Fibroblast of skin of back (primary cell): ENCODE measurements around the gene PFDN5. TPM values are rescaled to one million over a fixed set of nuclear protein-coding genes. Genes with fewer than 3 reads are reported as not detected.

Experiments
- DNase-seq: peaks from one replicate; pipeline ENCODE4 v3.0.0-alpha.2; 2013
- polyA plus RNA-seq, 2 experiments: library from polyadenylated mRNA; unstranded; fragments of 120-200 nt; gene quantifications; one replicate each; pipeline ENCODE4 v1.2.1, GENCODE V29; 2013; ENCODE audit not compliant: insufficient read length in 2 of 2

PFDN5 gene
- 309 TPM for polyA plus RNA-seq (2013, experiment 1 of 2; ENCODE audit: insufficient read length)
- 326 TPM for polyA plus RNA-seq (2013, experiment 2 of 2; ENCODE audit: insufficient read length)

DNA sequence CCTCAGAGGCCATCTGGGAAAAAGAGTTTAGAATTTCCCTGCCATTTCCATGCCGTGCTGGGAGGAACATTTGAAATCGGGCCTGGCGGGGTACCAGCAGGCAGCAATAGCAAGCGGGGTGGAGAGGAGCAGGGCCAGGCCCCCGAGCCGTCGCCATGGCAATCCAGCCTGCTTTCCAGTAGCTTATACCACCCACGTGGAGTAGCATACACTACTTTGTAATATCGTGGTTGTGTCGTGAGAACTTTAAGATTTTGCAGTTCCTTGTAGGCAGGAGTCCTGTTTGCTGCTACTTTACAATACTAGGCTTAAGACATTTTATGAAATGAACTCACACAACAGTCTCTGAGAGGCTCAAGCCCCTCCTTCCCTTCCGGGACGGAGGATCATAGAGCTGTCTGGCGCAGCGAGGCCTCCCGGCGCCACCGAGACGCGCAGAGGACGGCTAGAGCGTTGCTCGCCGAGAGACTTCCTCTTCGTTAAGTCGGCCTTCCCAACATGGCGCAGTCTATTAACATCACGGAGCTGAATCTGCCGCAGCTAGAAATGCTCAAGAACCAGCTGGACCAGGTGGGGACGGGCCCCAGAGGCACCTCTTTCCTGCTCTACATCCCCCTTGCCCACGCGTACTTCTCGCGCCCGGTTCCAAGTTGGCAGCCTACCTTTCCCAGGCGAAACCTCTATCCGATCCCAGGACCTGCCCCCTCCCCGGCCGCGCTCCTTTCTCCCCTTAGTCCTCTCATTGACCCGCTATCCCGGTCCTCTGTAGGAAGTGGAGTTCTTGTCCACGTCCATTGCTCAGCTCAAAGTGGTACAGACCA is at the start of gene PFDN5:
Gene PFDN5 (plus strand): TSS at position 473 of the 821 bp plus-strand sequence. CDS start 26 bp downstream, at position 499.
- DNase-seq = peak; percentile 89

DNA sequence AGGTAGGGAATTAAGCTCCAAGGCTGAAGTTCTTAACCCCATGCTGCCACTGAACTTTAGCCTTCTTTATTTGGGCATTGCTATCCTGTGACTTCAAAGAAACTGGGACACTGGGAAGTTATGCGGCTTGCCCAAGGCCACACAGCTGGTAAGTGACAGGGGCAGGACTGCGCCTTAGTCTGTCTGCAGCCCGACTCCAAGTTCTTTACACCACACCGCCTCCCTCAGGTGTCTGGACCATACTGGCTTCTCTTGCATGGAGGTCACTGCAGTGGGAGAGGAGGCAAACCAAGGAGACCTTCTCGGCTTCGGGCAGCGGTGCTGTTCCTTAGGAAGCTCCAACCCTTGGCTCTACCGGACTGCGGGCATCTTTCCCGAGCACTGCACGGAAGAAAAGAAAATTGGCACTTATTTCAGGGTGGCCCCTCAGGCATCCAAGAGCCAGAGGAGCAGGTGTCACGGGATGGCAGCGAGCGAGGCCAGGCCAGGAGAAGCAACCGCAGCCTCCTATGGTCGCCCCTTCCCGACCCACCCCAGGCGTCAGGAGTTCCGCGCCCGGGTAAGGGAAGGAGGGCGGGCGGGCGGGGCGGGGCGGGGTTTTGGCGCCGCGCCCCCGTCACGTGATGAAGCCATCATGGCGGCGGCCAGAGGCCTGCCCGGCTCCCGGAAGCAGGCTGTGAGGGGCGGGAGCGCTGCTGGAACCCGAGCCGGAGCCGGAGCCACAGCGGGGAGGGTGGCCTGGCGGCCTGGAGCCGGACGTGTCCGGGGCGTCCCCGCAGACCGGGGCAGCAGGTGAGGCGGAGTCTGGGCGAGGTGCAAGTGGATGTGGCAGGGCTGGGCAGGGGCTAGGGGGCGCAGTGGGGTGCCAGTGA is 43.6 kb upstream of the PFDN5 start:
- DNase-seq = peak; percentile 76

DNA sequence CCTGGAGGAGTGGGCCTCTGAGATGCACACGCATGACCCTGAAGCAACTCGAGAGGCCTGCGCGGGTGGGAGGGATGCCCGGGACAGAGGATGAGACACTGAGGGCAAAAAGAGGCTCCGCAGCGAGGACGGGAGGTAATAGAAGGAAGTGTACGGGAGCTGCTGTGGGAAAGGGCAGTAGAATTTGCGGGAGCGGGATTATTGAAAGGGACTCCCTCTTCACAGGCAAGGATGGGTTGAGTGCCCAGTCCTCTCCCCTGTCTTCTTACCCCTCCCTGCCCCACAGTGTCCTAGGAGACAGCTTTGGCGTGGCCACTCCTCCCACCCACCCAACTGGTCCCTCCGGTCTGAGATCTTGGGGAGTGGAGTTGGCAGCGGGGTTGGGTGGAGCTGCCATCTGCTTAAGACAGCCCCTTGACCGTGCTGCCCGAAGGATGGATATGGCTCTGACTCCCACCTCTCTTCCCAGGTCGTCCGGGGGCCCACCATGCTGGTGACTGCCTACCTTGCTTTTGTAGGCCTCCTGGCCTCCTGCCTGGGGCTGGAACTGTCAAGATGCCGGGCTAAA is 42.9 kb upstream of the PFDN5 start:
- no peak for DNase-seq

DNA sequence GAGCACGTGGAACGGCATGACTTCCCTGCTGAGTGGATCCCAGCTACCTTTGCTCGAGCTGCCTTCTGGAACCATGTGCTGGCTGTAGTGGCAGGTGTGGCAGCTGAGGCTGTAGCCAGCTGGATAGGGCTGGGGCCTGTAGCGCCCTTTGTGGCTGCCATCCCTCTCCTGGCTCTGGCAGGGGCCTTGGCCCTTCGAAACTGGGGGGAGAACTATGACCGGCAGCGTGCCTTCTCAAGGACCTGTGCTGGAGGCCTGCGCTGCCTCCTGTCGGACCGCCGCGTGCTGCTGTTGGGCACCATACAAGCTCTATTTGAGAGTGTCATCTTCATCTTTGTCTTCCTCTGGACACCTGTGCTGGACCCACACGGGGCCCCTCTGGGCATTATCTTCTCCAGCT is 42.0 kb upstream of the PFDN5 start:
- no peak for DNase-seq

DNA sequence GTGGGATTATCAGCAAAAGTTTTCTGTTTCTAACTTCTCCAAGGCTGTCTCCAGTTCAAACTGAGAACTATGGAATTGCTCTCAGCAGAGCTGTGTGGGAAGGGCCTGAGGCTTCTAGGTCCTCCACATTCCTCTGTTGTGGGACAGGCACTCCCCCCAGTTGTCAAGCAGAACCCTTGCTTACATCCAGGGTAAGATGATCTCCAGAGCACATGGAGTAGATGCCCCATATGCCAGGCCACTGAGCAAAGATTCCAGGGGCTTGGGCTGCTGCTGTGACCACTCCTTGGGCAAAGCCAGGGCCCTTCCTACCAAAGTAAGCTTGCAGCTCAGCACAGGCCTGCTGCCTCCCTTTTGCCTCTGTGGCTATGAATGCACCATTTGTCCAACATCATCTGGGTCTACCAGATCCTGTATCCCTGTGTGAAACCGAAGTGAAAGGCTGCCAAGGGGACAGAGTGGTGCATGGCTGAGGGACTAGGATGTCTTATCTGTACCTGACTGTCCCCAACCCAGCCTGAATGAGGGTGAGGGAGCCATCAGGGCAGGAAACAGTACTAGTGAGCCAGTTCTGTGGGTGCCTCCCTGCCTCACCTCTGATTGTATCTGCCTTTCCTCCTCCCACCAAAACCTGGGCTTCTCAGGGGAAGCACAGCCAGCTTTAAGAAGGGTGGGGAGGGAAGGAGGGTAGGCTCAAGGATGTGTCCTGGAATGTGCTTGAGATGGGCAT is 40.4 kb upstream of the PFDN5 start:
- no peak for DNase-seq

DNA sequence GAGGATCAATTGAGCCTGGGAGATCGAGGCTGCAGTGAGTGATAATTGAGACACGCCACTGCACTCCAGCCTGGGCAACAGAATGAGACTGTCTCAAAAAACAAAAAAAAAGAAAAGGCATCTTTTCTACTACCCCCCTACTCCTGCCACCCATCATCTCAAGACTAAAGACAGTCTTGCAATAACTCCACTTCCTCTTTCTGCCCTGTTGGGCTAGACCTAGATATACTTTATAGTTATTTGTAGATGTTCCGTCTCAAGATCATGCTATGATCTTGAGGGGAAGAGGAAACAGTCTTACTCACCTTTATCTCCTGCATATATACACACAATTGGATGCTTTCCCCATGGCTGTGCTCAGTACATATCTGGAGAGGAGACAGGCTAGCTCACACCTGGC is 39.3 kb upstream of the PFDN5 start:
- DNase-seq = no peak

DNA sequence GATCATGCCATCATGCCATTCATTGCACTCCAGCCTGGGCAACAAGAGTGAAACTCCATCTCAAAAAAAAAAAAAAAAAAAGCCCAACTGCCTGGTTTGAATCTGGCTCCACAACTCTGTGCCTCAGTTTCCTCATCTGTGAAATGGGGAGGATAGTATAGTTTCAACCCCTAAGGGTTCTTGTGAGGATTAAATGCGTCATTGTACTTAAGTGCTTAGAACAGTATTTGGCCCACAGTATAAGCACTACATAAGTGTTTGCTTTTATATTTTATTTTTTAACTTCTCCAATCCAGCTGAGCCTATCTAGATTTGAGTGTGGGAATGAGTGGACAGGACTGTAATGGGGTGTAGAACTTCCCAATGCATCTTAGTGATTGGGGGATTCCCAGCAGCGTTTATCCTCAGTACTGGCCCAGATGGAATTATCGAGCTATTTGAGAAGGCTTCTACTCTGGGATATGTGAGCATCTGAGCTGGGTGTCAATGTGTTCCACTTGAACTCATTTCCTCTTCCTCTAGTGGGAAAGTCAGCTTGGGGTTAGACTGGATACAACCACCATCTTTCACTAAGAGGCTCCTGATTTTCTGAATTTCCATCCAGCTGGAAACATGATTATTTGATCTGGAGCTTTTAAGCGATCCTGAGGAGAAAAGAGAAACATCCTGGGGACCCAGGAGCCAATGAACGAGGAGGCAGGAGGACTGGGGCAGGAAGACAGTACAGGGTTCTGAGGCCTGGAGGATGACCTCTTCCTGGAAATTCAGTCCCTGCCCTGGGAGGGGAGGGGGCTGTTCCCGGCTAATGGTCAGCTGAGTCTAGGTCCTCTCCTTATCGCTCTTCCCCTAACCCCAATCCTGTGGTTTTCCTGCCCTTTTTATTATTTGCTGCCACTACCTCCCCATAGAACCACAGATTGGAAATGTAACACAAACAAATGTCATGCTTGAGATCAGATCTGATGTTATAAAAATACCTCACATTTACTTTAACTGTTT is 36.5 kb upstream of the PFDN5 start:
- DNase-seq = no peak

DNA sequence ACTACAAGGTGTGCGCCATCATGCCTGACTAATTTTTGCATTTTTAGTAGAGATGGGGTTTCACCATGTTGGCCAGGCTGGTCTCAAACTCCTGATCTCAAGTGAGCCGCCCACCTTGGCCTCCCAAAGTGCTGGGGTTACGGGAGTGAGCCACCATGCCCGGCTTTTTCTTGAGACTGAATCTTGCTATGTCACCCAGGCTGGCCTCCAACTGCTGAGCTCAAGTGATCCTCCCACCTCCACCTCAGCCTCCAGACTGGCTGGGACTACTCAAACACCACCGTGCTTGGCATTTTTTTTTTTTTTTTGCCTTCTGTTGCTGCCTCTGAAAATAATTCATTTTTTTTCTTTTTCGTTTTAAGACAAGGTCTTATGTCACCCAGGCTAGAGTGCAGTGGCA is 35.5 kb upstream of the PFDN5 start:
- DNase-seq = no peak

DNA sequence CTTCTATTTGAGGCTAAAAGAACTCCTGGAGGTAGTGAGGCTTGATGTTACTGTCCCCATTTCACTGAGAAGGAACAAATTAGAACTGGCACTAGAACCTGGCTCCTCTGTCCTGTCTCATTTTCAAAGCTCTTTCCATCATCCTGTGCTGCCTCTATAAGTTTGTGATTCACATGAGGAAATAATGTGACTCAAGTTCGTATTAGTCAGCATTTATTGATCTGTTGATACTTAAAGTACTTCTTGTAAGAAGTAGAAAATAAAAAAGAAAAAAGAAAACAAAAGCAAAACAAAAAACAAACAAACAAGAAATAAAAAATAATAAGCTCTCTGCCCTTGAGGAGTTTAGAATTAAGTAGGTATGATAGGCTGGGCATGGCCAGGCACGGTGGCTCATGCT is 29.6 kb upstream of the PFDN5 start:
- no peak for DNase-seq

DNA sequence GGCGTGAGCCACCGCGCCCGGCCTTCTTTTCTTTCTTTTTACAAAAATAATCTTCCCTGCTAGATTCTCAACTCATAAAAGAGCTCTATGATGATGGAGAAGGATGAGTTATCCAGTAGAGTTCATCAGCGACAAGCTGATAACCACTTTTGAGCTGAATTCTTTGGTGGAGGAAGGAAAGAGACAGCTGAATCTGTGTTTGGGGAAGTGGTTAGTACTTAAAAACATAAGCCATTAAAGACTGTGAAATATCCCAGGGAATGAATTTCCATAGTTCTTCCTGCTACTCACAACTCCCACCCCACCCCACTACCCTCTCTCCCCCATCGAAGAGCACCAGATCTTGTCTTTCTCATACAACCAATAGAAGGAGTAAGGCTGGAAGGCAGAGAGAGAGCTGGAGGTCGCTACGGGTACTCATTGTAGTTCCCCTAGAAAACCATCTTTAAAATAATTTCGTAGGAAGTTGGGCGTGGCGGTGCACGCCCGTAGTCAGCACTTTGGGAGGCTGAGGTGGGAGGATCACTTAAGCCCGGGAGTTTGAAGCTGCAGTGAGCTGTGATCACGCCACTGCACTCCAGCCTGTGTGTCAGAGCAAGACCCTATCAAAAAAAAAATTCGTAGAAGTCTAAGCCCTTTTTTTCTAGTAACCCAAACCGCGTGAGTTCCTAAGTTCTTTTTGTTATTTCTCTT is 27.9 kb upstream of the PFDN5 start:
- DNase-seq = no peak

DNA sequence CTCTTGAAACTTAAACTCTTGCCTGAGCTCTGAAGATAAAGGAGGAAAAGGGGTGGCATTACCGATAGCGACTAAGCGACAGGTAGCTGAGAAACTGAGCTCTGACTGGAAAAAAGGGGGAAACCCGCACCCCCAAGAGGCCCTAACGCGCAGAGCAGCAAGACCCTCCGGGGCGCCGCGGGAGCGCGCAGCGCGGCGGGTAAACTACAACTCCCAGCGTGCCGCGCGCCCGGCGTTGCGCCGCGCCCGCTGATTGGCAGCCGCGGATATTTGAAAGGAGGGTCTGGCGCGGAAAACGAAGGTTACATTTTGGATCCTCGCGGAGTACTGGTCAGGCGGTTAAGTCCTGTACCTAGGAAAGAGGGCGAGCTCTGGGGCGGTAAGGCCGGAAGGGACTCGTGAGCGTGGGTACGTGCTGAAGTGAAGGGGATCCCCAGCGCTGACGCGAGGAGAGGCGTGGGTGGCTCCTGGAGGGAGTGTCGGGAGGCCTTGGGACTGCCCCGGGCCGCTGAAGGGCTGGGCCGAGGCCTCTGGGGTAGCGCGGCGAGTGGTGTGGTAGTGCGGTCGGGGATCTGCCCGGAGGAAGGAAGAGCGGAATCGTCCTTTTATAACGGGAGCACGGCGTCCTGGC is 27.2 kb upstream of the PFDN5 start, which contains the start of gene ESPL1:
Gene ESPL1 (plus strand): TSS at position 301 of the 631 bp plus-strand sequence. CDS start 468 bp downstream, outside the sequence.
- DNase-seq = peak; percentile 70

DNA sequence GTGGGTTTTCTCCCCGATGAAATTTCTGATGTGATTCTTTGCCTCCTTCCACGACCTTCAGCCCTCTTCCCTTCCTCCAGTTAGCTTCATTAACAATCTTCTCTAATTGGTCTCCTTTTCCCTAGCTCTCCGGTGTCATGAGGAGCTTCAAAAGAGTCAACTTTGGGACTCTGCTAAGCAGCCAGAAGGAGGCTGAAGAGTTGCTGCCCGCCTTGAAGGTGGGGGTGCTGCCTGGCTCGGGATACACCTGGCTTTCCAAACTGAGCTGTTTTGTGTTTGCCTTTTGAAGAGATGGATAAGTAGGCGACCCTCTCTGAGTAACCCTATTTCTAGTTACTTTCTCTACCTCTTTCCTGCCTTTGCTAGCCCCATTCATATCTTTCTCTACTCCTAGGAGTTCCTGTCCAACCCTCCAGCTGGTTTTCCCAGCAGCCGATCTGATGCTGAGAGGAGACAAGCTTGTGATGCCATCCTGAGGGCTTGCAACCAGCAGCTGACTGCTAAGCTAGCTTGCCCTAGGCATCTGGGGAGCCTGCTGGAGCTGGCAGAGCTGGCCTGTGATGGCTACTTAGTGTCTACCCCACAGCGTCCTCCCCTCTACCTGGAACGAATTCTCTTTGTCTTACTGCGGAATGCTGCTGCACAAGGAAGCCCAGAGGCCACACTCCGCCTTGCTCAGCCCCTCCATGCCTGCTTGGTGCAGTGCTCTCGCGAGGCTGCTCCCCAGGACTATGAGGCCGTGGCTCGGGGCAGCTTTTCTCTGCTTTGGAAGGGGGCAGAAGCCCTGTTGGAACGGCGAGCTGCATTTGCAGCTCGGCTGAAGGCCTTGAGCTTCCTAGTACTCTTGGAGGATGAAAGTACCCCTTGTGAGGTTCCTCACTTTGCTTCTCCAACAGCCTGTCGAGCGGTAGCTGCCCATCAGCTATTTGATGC is 26.4 kb upstream of the PFDN5 start:
- no peak for DNase-seq

DNA sequence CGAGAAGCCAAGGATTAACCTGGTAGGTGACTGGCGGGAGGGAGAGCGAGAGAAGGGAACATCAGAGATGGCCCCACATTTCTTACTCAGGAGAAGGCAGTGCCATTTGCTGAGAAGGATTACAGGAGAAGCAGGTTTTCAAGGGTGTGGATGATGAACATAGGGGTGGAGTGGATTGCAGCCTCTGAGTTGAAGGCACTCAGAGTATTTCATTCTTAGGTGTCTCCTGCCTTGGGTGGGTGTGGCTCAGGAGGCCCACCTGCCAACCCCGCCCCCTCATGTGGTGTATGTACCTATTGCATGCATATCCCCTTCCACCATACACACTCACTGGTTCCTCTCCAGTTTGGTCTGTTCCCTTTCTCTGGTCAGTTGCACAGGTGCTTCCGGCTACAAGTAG is 20.9 kb upstream of the PFDN5 start:
- no peak for DNase-seq

DNA sequence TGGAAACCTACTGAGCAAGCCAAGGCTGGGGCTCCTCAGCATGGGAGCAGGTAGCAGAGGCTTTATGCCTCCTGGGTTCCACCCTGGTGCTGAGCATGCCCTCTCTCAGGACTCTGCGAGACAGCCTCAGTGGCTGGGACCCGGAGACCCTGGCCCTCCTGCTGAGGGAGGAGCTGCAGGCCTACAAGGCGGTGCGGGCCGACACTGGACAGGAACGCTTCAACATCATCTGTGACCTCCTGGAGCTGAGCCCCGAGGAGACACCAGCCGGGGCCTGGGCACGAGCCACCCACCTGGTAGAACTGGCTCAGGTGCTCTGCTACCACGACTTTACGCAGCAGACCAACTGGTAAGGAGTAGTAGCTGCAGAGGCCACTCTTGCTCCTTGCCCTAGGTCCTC is 18.8 kb upstream of the PFDN5 start:
- no peak for DNase-seq

DNA sequence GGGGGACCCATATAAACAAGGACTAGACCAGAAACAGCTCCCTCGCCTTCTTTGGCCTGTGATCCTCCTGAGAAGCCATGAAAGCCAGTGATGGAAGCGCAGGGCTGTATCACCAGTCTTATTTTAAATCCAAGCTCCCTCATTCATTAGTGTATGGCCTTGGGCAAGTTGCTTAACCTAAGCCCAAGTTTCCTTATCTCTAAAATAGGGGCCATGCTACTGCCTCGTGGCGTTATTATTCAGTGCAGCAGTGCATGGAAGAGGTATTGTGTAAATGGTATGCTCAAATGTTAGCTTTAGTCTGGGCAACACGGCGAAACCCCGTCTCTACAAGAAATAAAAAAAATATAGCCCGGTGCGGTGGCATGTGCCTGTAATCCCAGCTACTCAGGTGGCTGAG is 17.4 kb upstream of the PFDN5 start:
- DNase-seq = no peak

DNA sequence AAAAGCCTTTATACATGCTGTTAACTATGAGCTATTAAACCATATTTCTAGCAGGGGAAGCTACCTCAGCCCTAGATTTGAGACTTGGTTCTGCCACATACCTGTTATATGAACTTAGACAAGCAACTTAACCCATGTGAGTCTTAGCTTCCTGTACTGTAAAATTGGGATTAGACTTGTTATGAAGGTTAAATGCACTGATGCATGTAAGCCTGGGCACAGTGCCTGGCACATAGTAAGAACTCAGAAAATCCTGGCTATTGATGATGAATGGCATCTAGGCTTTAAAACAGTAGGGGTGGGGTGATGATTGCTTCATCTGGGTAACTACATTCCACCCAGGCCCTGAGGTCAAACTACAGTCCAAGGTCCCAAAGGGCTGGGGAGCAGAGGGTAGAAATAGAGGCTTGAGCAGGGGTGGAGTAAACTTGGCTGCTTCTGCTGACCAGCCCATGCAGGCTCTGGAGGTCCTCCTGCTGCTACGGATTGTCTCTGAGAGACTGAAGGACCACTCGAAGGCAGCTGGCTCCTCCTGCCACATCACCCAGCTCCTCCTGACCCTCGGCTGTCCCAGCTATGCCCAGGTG is 16.0 kb upstream of the PFDN5 start:
- DNase-seq = no peak

DNA sequence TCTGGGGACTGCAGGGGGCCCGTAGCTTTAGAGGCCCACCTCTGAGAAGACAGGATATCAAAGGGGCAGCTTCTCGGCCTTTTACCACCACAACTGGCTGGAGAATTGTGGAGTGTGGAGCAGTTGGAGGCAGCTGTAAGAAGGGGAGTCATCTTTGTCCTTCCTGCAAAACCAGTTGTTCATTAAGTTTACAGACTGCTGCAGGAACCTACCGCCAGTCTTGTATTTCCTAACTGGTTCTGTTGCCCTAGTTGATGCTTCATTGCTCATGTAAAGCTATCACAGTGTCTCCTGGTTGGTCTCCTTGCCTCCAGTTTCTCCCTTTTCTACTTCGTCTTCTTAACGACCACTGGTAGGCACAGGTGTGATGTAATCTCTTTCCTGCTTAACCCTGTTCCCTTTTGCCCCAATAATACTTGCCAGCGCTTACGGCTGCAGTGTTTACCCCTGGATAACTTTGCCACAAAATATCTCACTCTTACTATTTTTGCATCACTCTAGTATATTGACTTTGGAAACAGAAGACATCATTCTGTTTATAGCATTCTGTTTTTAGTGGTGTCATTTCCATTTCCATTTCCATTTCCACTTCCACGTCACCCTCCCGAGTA is 15.3 kb upstream of the PFDN5 start:
- no peak for DNase-seq

DNA sequence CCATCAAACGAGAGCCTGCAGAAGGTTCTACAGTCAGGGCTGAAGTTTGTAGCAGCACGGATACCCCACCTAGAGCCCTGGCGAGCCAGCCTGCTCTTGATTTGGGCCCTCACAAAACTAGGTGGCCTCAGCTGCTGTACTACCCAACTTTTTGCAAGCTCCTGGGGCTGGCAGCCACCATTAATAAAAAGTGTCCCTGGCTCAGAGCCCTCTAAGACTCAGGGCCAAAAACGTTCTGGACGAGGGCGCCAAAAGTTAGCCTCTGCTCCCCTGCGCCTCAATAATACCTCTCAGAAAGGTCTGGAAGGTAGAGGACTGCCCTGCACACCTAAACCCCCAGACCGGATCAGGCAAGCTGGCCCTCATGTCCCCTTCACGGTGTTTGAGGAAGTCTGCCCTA is 8.9 kb upstream of the PFDN5 start:
- DNase-seq = no peak
